Calu3 (cell line): ENCODE data around the gene KRT82. TPM values are rescaled to one million over a fixed set of nuclear protein-coding genes. Genes with fewer than 3 reads are reported as not detected.

Source experiments
- BruUV-seq: library from RNA; stranded (reverse); fragments of 400-500 nt; replicated peaks from 2 replicates; lab custom pipeline; 2021; lab: Mats Ljungman, UMichigan
- CTCF ChIA-PET: fragments of 300-600 bp; sonication (Branson Sonifier 250); formaldehyde crosslinking; loops from one replicate; lab custom pipeline; 2022; ENCODE audit warnings: antibody characterized with exemption; lab: Charles Lee
- DNase-seq: peaks from one replicate; pipeline ENCODE4 v3.0.0; 2022
- H3K27ac Mint-ChIP-seq: one replicate; pipeline ENCODE4 v1.8.0; 2022; ENCODE audit warnings: mixed read lengths; ENCODE audit not compliant: unreplicated experiment
- H3K27me3 Mint-ChIP-seq: one replicate; pipeline ENCODE4 v1.8.0; 2022; ENCODE audit warnings: mixed read lengths; ENCODE audit not compliant: unreplicated experiment
- H3K36me3 Mint-ChIP-seq: one replicate; pipeline ENCODE4 v1.8.0; 2022; ENCODE audit warnings: mild to moderate bottlenecking, moderate library complexity, mixed read lengths; ENCODE audit not compliant: insufficient read depth, unreplicated experiment
- H3K4me1 Mint-ChIP-seq: one replicate; pipeline ENCODE4 v1.8.0; 2022; ENCODE audit warnings: mild to moderate bottlenecking, low read depth, mixed read lengths; ENCODE audit not compliant: unreplicated experiment
- H3K4me3 Mint-ChIP-seq: one replicate; pipeline ENCODE4 v1.8.0; 2022; ENCODE audit warnings: mild to moderate bottlenecking, low read depth, moderate library complexity, mixed read lengths; ENCODE audit not compliant: unreplicated experiment
- H3K9me3 Mint-ChIP-seq: one replicate; pipeline ENCODE4 v1.8.0; 2022; ENCODE audit warnings: low read depth, mixed read lengths; ENCODE audit not compliant: unreplicated experiment
- intact Hi-C: fragments of 100-400 bp; cut with micrococcal nuclease; formaldehyde crosslinking; loops from one replicate; pipeline ENCODE4 v1.10.0; 2022; ENCODE audit not compliant: unreplicated experiment
- total RNA-seq: library from RNA; stranded (reverse); gene quantifications from 2 replicates; pipeline ENCODE4 v1.2.3, GENCODE V29; 2022
- TF ChIP-seq, protein P1 (sequence below): fragments of 200-600 bp; IDR thresholded peaks from one replicate; pipeline ENCODE4 v1.8.0; 2022; ENCODE audit warnings: antibody characterized with exemption; ENCODE audit not compliant: unreplicated experiment

The KRT82 gene
- total RNA-seq, 1 experiment from 2014 or later, result not detected

GRCh38 chr12:52417740-52418139, 11.6 kb upstream of the KRT82 start:
- Mint-ChIP-seq H3K27ac (no peak overlapping the region), H3K4me1 (no peaks in the 10 kb centered on the region), H3K27me3 (peaks cover 56% of the 10 kb centered on the region), H3K9me3 (no peaks in the 10 kb centered on the region), H3K36me3 (no peaks in the 10 kb centered on the region), H3K4me3 (no peak overlapping the region)
- CTCF ChIA-PET, result no interaction called here
- intact Hi-C loops, result no loop called here
- TF ChIP-seq, protein P1, sequence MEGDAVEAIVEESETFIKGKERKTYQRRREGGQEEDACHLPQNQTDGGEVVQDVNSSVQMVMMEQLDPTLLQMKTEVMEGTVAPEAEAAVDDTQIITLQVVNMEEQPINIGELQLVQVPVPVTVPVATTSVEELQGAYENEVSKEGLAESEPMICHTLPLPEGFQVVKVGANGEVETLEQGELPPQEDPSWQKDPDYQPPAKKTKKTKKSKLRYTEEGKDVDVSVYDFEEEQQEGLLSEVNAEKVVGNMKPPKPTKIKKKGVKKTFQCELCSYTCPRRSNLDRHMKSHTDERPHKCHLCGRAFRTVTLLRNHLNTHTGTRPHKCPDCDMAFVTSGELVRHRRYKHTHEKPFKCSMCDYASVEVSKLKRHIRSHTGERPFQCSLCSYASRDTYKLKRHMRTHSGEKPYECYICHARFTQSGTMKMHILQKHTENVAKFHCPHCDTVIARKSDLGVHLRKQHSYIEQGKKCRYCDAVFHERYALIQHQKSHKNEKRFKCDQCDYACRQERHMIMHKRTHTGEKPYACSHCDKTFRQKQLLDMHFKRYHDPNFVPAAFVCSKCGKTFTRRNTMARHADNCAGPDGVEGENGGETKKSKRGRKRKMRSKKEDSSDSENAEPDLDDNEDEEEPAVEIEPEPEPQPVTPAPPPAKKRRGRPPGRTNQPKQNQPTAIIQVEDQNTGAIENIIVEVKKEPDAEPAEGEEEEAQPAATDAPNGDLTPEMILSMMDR, result no peak
- no peak for DNase-seq
- BruUV-seq, result no TSS peak

DNA sequence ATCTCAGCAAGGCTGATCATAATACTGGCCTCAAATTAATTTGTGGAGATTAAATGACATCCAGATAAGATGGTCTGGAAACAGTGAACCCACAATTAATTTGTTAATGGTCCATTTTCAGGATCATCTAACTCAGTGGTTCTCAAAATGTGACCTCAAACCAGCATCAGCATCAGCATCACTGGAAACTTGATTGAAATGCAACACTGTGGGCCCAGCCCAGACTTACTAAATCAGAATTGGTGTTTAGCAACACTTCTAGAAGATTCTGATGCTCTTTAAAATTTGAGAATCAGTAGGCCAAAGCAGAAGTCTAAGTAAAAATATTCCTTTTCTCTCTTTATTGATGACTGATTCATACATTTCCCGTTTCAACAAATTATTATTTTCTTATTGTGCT, 10.7 kb upstream of the KRT82 start:
- CTCF ChIA-PET, result no interaction called here
- H3K27ac Mint-ChIP-seq, result no peak overlapping the region
- no peaks in the 10 kb centered on the region for H3K9me3 Mint-ChIP-seq
- no peak overlapping the region for H3K4me3 Mint-ChIP-seq
- TF ChIP-seq, protein P1, result no peak
- no peaks in the 10 kb centered on the region for H3K36me3 Mint-ChIP-seq
- DNase-seq, result no peak
- no peaks in the 10 kb centered on the region for H3K4me1 Mint-ChIP-seq
- intact Hi-C loops, result no loop called here
- H3K27me3 Mint-ChIP-seq, result peaks cover 58% of the 10 kb centered on the region
- BruUV-seq, result no TSS peak

DNA sequence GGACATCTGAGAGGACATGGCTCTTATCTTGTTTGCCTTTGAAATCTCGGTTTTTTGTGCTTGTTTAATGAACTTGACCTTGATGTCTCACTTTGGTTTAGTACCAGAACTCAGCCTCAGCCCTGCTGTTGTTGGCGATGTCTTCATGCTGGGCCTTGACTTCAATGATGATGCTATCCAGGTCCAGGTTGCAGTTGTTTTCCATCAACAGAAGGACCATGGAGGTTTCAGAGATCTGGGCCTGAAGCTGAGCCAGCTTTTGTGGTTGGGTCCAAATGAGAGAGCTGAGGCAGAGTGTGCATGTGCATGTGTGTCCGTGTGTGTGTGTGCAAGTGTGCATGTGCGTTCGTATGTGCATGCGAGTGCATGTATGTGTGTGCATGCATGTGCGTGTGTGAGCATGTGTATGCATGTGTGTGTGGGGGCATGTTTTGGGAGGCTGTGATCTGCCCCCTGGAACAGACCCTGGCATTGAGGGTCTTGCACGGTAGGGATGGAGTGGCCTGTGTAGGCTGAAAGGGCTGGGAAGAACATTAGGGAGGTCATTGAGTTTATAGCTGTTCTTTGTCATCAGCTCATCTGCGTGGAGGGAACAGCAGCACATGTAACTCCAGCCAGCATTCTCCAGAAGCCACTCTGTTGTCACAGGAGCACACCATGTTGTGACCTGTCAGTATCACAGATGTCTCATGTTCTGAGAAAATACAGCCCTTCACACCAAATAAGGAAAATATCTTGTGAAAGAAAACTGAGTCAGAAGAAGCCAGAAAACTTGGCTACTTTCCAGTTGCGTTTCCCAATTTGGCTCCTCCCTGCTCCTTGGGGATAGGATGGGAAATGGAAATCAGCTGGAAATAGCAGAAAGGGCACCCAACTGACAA, 10.0 kb upstream of the KRT82 start:
- TF ChIP-seq, protein P1, result no peak
- H3K9me3 Mint-ChIP-seq, result no peaks in the 10 kb centered on the region
- no peak for DNase-seq
- intact Hi-C loops, result no loop called here
- CTCF ChIA-PET, result no interaction called here
- no peaks in the 10 kb centered on the region for H3K36me3 Mint-ChIP-seq
- no peaks in the 10 kb centered on the region for H3K4me1 Mint-ChIP-seq
- no peak overlapping the region for H3K4me3 Mint-ChIP-seq
- H3K27me3 Mint-ChIP-seq, result peaks cover 51% of the 10 kb centered on the region
- H3K27ac Mint-ChIP-seq, result no peak overlapping the region
- no TSS peak for BruUV-seq

GRCh38 chr12:52414936-52415335, 8.8 kb upstream of the KRT82 start:
- DNase-seq, result no peak
- BruUV-seq, result no TSS peak
- Mint-ChIP-seq H3K4me1 (no peaks in the 10 kb centered on the region), H3K4me3 (no peak overlapping the region), H3K9me3 (no peaks in the 10 kb centered on the region), H3K27me3 (peaks cover 39% of the 10 kb centered on the region), H3K27ac (no peak overlapping the region), H3K36me3 (no peaks in the 10 kb centered on the region)
- CTCF ChIA-PET, result no interaction called here
- TF ChIP-seq, protein P1, result no peak
- intact Hi-C loops, result no loop called here
